GM23338 (cell line): Measurements from ENCODE around the gene LRMDA. TPM values are rescaled to one million over a fixed set of nuclear protein-coding genes. Genes with fewer than 3 reads are reported as not detected.

Experiments used
- ATAC-seq: fragments of 200-7000 bp; cut with Tn5 transposase; 3 replicates; pipeline ENCODE4 v1.9.1; 2020
- DNase-seq: peaks from one replicate; pipeline ENCODE4 v3.0.0-alpha.2; 2015; ENCODE audit warnings: low spot score
- H2AFZ ChIP-seq: fragments of 200-600 bp; sonication (generic); 2 replicates; pipeline ENCODE4 v1.8.0; 2016; ENCODE audit warnings: antibody characterized with exemption, mild to moderate bottlenecking, moderate library complexity
- H3F3A ChIP-seq: fragments of 200-600 bp; sonication (generic); replicated peaks from 2 replicates; pipeline ENCODE4 v1.8.0; 2017; ENCODE audit warnings: antibody characterized with exemption, mixed run types, low read depth
- H3K27ac ChIP-seq: fragments of 200-600 bp; sonication (generic); 2 replicates; pipeline ENCODE4 v1.6.1; 2016; ENCODE audit warnings: low read depth
- H3K27me3 ChIP-seq: fragments of 200-600 bp; sonication (generic); 2 replicates; pipeline ENCODE4 v1.8.0; 2016; ENCODE audit warnings: mild to moderate bottlenecking, mixed run types, moderate library complexity; ENCODE audit not compliant: insufficient read depth
- H3K36me3 ChIP-seq: fragments of 200-600 bp; sonication (generic); 2 replicates; pipeline ENCODE4 v1.8.0; 2016; ENCODE audit warnings: mild to moderate bottlenecking; ENCODE audit not compliant: insufficient read depth
- H3K4me1 ChIP-seq: fragments of 200-600 bp; sonication (generic); 2 replicates; pipeline ENCODE4 v1.8.0; 2016; ENCODE audit warnings: mild to moderate bottlenecking, moderate library complexity; ENCODE audit not compliant: insufficient read depth
- H3K4me2 ChIP-seq: fragments of 200-600 bp; sonication (generic); 2 replicates; pipeline ENCODE4 v1.7.1; 2017; ENCODE audit warnings: mixed run types
- H3K4me3 ChIP-seq: fragments of 200-600 bp; sonication (generic); 2 replicates; pipeline ENCODE4 v1.6.1; 2016; ENCODE audit warnings: mixed run types
- H3K79me2 ChIP-seq: fragments of 200-600 bp; sonication (generic); replicated peaks from 2 replicates; pipeline ENCODE4 v1.8.0; 2017; ENCODE audit warnings: mild to moderate bottlenecking; ENCODE audit not compliant: insufficient read depth
- H3K9me2 ChIP-seq: fragments of 200-600 bp; sonication (generic); 2 replicates; pipeline ENCODE4 v1.8.0; 2017; ENCODE audit not compliant: insufficient read depth
- H4K20me1 ChIP-seq: fragments of 200-600 bp; sonication (generic); replicated peaks from 2 replicates; pipeline ENCODE4 v1.8.0; 2017; ENCODE audit warnings: mild to moderate bottlenecking; ENCODE audit not compliant: insufficient read depth
- H3K27ac Mint-ChIP-seq: 2 replicates; pipeline ENCODE4 v1.8.0; 2020; ENCODE audit warnings: inconsistent platforms, mild to moderate bottlenecking, moderate library complexity, mixed read lengths
- H3K27me3 Mint-ChIP-seq: 3 replicates; pipeline ENCODE4 v1.8.0; 2022; ENCODE audit warnings: low read depth, mild to moderate bottlenecking, moderate library complexity, mixed read lengths, inconsistent platforms; ENCODE audit not compliant: insufficient read depth, poor library complexity
- H3K36me3 Mint-ChIP-seq: 3 replicates; pipeline ENCODE4 v1.8.0; 2021; ENCODE audit warnings: low read depth, mild to moderate bottlenecking, inconsistent platforms, moderate library complexity, mixed read lengths
- H3K4me1 Mint-ChIP-seq: 3 replicates; pipeline ENCODE4 v1.8.0; 2020; ENCODE audit warnings: mild to moderate bottlenecking, inconsistent platforms, mixed read lengths
- H3K4me3 Mint-ChIP-seq: 3 replicates; pipeline ENCODE4 v1.8.0; 2021; ENCODE audit warnings: moderate library complexity, mild to moderate bottlenecking, inconsistent platforms, mixed read lengths
- H3K9me3 Mint-ChIP-seq: 3 replicates; pipeline ENCODE4 v1.8.0; 2020; ENCODE audit warnings: moderate library complexity, mild to moderate bottlenecking, inconsistent platforms, mixed read lengths
- CREB1 ChIP-seq: fragments of 250-450 bp; sonication (Bioruptor Pico); IDR thresholded peaks from 2 replicates; pipeline ENCODE4 v1.5.0; 2020; ENCODE audit warnings: low read depth, mild to moderate bottlenecking, moderate library complexity
- EZH2 ChIP-seq: fragments of 200-600 bp; sonication (generic); IDR thresholded peaks from one replicate; pipeline ENCODE4 v1.8.0; 2017; ENCODE audit warnings: antibody characterized with exemption, mild to moderate bottlenecking, low read depth; ENCODE audit not compliant: unreplicated experiment
- JUNB ChIP-seq: IDR thresholded peaks from one replicate; pipeline ENCODE4 v1.6.1; 2016; ENCODE audit warnings: antibody characterized with exemption; ENCODE audit not compliant: unreplicated experiment
- NANOG ChIP-seq: IDR thresholded peaks from 2 replicates; pipeline ENCODE4 v1.6.1; 2016; ENCODE audit warnings: antibody characterized with exemption, borderline replicate concordance
- POLR2AphosphoS5 ChIP-seq: IDR thresholded peaks from 2 replicates; pipeline ENCODE4 v1.6.1; 2016; ENCODE audit warnings: antibody characterized with exemption, low read depth
- REST ChIP-seq: IDR thresholded peaks from one replicate; pipeline ENCODE4 v1.6.1; 2018; ENCODE audit warnings: antibody characterized with exemption; ENCODE audit not compliant: unreplicated experiment
- STAT1 ChIP-seq: IDR thresholded peaks from one replicate; pipeline ENCODE4 v1.6.1; 2016; ENCODE audit warnings: antibody characterized with exemption; ENCODE audit not compliant: unreplicated experiment
- ZNF114 ChIP-seq: fragments of 250-450 bp; sonication (Bioruptor Pico); IDR thresholded peaks from 2 replicates; pipeline ENCODE4 v1.5.0; 2020; ENCODE audit warnings: mild to moderate bottlenecking, moderate library complexity
- ZNF331 ChIP-seq: fragments of 250-450 bp; sonication (Bioruptor Pico); IDR thresholded peaks from 2 replicates; pipeline ENCODE4 v1.5.0; 2020; ENCODE audit warnings: low read depth, mild to moderate bottlenecking, moderate library complexity
- ZNF462 ChIP-seq: fragments of 250-450 bp; sonication (Bioruptor Pico); IDR thresholded peaks from 2 replicates; pipeline ENCODE4 v1.5.0; 2020; ENCODE audit warnings: mild to moderate bottlenecking, moderate library complexity
- polyA plus RNA-seq: library from polyadenylated mRNA; unstranded; fragments of >200 nt; fragmentation: Nextera tagmentation; extraction: Ambion mirVana; gene quantifications from 2 replicates; pipeline ENCODE4 v1.2.1, GENCODE V29; 2016
- total RNA-seq: library from RNA; depleted of rRNA; stranded (reverse); fragments of >200 nt; shearing (Covaris generic); gene quantifications from 2 replicates; pipeline ENCODE4 v1.2.3, GENCODE V29; 2014

Gene LRMDA
- total and polyA plus RNA-seq, 2 experiments from 2014 or later = 0.90 to 1.8 TPM

GRCh38 chr10:76509446-76509845 lies 1078.0 kb downstream of the LRMDA start:
- TF ChIP-seq ZNF114 (CRISPR knock-in tag) (no peak), ZNF462 (CRISPR knock-in tag) (no peak), POLR2AphosphoS5 (no peak), JUNB (no peak), STAT1 (no peak), ZNF331 (CRISPR knock-in tag) (no peak), NANOG (no peak), CREB1 (CRISPR knock-in tag) (no peak), EZH2 (no peak), REST (no peak)
- Mint-ChIP-seq H3K36me3 (no peaks in the 10 kb centered on the region), H3K9me3 (no peaks in the 10 kb centered on the region; the same call in 2 of the 3 replicates), H3K27me3 (no peaks in the 10 kb centered on the region), H3K4me3 (no peak overlapping the region), H3K27ac (no peak overlapping the region), H3K4me1 (no peaks in the 10 kb centered on the region)
- H3K27me3 ChIP-seq = no peaks in the 10 kb centered on the region
- H3K4me1 ChIP-seq = no peaks in the 10 kb centered on the region
- H3K4me2 ChIP-seq = no peak overlapping the region
- no peaks in the 10 kb centered on the region for H3F3A ChIP-seq
- H4K20me1 ChIP-seq = no peaks in the 10 kb centered on the region
- no peak overlapping the region for H3K4me3 ChIP-seq
- no peak overlapping the region for H3K27ac ChIP-seq
- H3K79me2 ChIP-seq = no peaks in the 10 kb centered on the region
- H3K36me3 ChIP-seq = no peaks in the 10 kb centered on the region
- DNase-seq = peak; percentile 2
- no peak for ATAC-seq
- H2AFZ ChIP-seq = peak overlapping the region; percentile 6; the same call in 1 of the 2 replicates
- H3K9me2 ChIP-seq = no peaks in the 10 kb centered on the region
